GM10847 (cell line): ENCODE results near the gene NAXE.

Source experiments
- POLR2A ChIP-seq: IDR thresholded peaks from 2 replicates; pipeline ENCODE4 v1.6.1; 2011; ENCODE audit not compliant: insufficient read length; ENCODE audit errors: extremely low read depth

Gene NAXE

DNA sequence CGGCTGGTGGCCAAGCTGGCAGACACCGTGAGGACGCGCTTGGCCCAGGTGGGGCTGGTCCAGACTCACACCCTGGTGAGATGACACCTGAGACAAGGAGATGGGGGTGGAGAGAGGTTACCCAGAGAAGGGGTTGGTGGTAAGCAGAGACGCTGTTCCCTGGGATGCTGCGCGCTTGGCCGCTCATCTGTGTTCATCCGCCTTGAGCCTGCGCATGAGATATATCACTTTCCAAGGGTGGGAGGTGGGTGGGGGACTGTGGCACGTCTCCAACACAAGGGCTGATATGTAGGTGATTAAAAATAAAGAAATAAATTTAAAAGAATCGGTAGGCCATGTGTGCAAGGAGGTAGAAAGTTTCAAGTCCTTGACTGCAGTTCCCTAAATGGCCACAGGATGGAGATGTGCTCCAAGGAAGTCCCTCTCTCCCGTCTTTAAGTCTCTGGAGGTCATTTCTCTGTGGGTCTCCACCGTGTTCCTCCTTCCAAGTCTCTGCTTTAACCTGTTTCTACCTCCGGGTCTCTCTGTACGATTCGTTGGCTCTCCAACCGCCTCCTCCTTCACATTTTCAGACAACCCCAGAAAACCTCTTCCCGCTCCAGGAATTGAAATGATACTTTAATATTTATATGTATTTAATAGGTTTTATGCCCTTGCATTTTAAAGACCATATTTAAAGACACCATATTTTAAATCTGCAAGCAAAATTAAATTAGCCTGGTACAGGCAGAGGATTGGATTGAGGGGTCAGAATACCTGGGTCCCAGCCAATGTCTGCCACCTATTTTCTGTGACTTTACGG is 7.6 kb upstream of the NAXE start:
- TF ChIP-seq POLR2A: no peak

DNA sequence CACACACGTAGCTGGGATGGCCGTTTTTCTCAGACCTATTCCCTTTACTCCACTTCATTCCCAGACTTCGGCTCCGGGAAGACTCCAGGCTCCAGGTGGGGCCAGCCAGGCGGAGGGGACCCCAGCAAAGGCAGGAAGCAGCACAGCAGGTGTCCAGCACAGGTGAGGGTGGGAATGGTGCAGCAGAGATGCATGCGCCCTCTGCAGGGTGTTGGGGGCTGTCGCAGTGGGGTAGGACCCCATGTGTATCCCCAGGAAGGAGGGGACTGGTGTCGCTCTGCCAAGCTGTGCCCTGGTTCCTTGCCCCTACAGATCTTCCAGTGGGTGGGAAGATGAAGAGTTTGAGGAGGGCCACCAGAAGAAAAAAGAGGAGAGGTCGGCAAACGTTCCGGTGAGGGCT is 6.8 kb upstream of the NAXE start:
- no peak for TF ChIP-seq POLR2A

- no peak for TF ChIP-seq POLR2A
Measured at GRCh38 chr1:156586323-156586722, 5.3 kb upstream of the NAXE start.

GRCh38 chr1:156586892-156587477 is 4.6 kb upstream of the NAXE start:
- no peak for TF ChIP-seq POLR2A

DNA sequence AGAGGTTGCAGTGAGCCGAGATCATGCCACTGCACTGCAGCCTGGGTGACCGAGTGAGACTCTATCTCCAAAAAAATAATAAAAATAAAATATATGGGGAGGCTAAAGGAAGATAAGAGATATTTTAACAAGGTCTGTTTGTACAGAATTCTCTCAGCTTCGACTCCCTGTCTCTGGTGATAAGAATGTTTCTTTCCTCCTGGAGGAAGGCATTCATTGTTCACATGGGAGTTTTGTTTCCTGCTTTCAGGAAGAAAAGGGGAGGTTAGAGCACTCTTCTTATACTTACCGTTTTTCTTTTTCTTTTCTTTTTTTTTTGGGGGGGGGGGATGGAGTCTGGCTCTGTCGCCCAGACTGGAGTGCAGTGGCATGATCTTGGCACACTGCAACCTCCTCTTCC is 2.0 kb upstream of the NAXE start:
- no peak for TF ChIP-seq POLR2A

- no peak for TF ChIP-seq POLR2A
Measured at GRCh38 chr1:156590326-156591180, 1.0 kb upstream of the NAXE start.

DNA sequence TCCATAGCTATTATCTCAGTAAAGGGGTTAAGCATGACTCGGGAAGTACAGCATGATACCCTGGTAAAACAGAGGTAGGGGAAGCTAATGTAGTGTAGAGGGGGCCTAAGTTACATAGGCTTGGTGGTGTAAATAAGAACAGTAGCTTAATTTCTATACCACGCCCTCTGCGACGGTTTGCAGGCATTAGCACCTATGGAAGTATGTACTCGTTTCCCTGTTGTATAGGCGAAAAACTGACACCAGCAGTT is 470 bp upstream of the NAXE start:
- no peak for TF ChIP-seq POLR2A

DNA sequence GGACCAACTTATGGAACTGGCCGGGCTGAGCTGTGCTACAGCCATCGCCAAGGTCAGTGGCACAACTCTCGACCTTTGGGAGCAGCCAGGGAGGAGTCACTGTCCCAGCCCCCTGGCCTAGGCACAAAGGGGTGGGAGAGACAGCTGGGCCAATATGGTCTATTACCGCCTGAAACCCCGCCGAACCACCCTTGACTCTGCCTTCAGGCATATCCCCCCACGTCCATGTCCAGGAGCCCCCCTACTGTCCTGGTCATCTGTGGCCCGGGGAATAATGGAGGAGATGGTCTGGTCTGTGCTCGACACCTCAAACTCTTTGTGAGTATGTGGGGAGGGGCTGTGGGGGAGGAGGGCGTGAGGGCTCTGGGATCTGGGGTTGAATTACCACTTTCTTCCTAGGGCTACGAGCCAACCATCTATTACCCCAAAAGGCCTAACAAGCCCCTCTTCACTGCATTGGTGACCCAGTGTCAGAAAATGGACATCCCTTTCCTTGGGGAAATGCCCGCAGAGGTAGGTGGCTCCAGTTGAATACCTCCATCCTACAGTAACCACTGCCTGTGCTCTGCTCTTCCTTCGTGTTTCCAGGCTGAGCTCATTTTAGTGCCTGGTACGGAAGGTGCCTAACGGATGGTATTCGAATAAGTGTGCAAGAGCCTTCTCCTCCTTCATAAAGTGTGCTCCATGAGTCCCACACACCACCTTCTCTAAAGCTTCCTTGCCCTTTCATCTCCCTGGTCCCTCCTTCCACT is 758 bp downstream of the NAXE start:
- no peak for TF ChIP-seq POLR2A

- no peak for TF ChIP-seq POLR2A
Measured at GRCh38 chr1:156592910-156593660, 1.5 kb downstream of the NAXE start.

DNA sequence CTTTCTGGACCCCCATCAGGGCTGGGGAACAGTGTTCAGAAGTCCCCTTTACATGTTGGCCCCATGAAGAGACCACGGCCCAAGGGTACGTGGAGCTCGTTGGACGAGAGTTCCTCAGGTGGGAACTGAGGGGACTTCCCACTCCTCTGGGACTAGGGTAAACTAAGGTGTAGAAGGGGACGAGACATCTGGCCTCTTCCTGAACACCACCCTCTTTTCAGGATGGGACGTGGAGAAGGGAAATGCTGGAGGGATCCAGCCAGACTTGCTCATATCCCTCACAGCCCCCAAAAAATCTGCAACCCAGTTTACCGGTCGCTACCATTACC is 2.0 kb downstream of the NAXE start:
- no peak for TF ChIP-seq POLR2A

DNA sequence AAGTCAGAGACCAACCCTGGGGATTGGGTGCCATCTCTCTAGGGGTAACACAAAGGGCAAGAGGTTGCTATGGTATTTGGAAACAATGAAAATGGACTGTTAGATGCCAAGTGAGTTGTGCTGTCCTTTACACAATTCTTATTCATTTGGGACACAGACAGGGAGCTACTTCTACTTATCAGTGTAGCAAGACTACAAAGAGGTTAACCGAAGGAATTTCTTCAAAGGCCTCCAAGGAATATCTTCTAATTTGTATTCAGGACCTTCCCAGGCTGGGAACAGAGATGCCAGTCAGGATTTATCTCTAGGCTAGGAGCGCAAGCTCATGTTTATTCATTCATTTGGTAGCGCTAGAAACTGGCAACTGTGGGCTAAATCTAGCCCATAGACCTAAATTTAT is 2.6 kb downstream of the NAXE start:
- TF ChIP-seq POLR2A: no peak

DNA sequence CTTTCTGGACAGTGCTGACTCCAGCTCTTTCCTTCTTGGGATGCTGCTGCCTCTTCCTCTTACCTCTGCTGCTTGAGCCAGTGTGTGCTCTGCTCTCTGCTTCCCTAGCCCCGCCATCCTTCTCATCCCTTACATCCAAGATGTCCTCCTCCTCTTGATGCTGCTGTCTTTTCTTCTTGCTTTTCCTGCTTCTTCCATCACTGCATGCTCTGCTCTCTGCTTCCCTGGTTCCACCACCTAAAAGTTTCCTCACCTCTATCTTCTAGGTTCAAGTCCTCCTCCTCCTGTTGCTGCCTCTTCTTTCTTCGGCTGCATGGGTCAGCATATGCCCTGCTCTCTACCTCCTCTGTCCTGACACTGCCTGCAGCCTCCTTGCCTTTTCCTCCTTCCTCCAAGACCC is 3.4 kb downstream of the NAXE start:
- TF ChIP-seq POLR2A: no peak

DNA sequence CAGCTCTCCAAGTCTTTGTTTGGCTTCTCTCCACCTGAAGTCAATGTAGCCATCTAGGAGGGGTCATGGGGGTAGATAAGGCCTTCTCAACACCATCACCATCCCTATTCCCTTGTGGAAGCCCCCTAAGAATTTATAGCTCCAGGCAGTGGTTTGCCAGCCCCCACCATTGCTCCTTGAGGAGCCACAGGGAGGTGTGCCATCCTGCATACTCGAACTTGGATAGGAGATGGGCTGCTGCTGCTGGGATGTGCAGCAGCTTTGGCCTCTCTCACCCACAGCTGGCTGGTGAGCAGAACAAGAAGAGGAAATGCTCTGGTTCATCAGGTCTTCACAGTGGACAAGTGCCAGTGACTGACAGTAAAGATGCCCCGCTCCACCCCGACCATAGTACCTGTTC is 4.8 kb downstream of the NAXE start:
- no peak for TF ChIP-seq POLR2A

GRCh38 chr1:156598125-156598524 is 6.5 kb downstream of the NAXE start:
- no peak for TF ChIP-seq POLR2A
